ENCODE data around the gene SCIN.
"Not testable (repeated sequence)": the region's sequence is repeated elsewhere in the genome, so short reads cannot be mapped to it uniquely, and the experiment has no call there.

Gene SCIN

GRCh38 chr7:12570534-12571461 is at the start of gene SCIN:
TSS of gene SCIN (plus strand) at chr7:12570720. CDS start at chr7:12570787, 67 bp downstream.
- no peak for DNase-seq (ENCODE audit: low read depth in 3 of 3)

- no peak for DNase-seq (ENCODE audit: low read depth in 3 of 3)
Observed at GRCh38 chr7:12524794-12525386, 45.6 kb upstream of the SCIN start.

GRCh38 chr7:12526693-12527092 is 43.8 kb upstream of the SCIN start:
- not testable (repeated sequence) for DNase-seq (ENCODE audit: low read depth in 3 of 3)

GRCh38 chr7:12527670-12528069 is 42.9 kb upstream of the SCIN start:
- not testable (repeated sequence) for DNase-seq (ENCODE audit: low read depth in 3 of 3)

GRCh38 chr7:12529971-12530710 is 40.4 kb upstream of the SCIN start:
- DNase-seq (ENCODE audit: low read depth in 3 of 3) = no peak

- no peak for DNase-seq (ENCODE audit: low read depth in 3 of 3)
Observed at GRCh38 chr7:12531784-12532183, 38.7 kb upstream of the SCIN start.

- no peak for DNase-seq (ENCODE audit: low read depth in 3 of 3)
Observed at GRCh38 chr7:12534046-12534445, 36.5 kb upstream of the SCIN start.

- DNase-seq (ENCODE audit: low read depth in 3 of 3) = no peak
Observed at GRCh38 chr7:12539681-12540080, 30.8 kb upstream of the SCIN start.

- no peak for DNase-seq (ENCODE audit: low read depth in 3 of 3)
Observed at GRCh38 chr7:12540850-12541249, 29.7 kb upstream of the SCIN start.

GRCh38 chr7:12543586-12543985 is 26.9 kb upstream of the SCIN start:
- no peak for DNase-seq (ENCODE audit: low read depth in 3 of 3)

- DNase-seq (ENCODE audit: low read depth in 3 of 3) = no peak
Observed at GRCh38 chr7:12549106-12549505, 21.4 kb upstream of the SCIN start.

GRCh38 chr7:12550956-12551355 is 19.6 kb upstream of the SCIN start:
- DNase-seq (ENCODE audit: low read depth in 3 of 3) = no peak

- no peak for DNase-seq (ENCODE audit: low read depth in 3 of 3)
Observed at GRCh38 chr7:12552876-12553275, 17.6 kb upstream of the SCIN start.

GRCh38 chr7:12553416-12553815 is 17.1 kb upstream of the SCIN start:
- no peak for DNase-seq (ENCODE audit: low read depth in 3 of 3)

- no peak for DNase-seq (ENCODE audit: low read depth in 3 of 3)
Observed at GRCh38 chr7:12554351-12554750, 16.2 kb upstream of the SCIN start.

- no peak for DNase-seq (ENCODE audit: low read depth in 3 of 3)
Observed at GRCh38 chr7:12554872-12555271, 15.6 kb upstream of the SCIN start.

- DNase-seq (ENCODE audit: low read depth in 3 of 3) = not testable (repeated sequence)
Observed at GRCh38 chr7:12555695-12556094, 14.8 kb upstream of the SCIN start.

- DNase-seq (ENCODE audit: low read depth in 3 of 3) = not testable (repeated sequence)
Observed at GRCh38 chr7:12556139-12556792, 14.3 kb upstream of the SCIN start.

GRCh38 chr7:12557282-12557681 is 13.2 kb upstream of the SCIN start:
- no peak for DNase-seq (ENCODE audit: low read depth in 3 of 3)

- no peak for DNase-seq (ENCODE audit: low read depth in 3 of 3)
Observed at GRCh38 chr7:12564996-12565764, 5.3 kb upstream of the SCIN start.

GRCh38 chr7:12565873-12566272 is 4.6 kb upstream of the SCIN start:
- no peak for DNase-seq (ENCODE audit: low read depth in 3 of 3)
